ENCODE data around the gene RYR2.

RYR2 gene

GRCh38 chr1:237851210-237851845, 809.3 kb downstream of the RYR2 start:
- no peak overlapping the region for H3K4me3 ChIP-seq (ENCODE audit: low read depth, low read length)
- TF ChIP-seq CTCF (IDR thresholded peaks at IDR 0.05; ENCODE audit: low read depth, low read length): peak; percentile 80
- in situ Hi-C loops (cut with HindIII; ENCODE audit: low sequenced_read_pairs): no loop called here
- DNase-seq (ENCODE audit: low read depth, low spot score): peak; percentile 61

DNA sequence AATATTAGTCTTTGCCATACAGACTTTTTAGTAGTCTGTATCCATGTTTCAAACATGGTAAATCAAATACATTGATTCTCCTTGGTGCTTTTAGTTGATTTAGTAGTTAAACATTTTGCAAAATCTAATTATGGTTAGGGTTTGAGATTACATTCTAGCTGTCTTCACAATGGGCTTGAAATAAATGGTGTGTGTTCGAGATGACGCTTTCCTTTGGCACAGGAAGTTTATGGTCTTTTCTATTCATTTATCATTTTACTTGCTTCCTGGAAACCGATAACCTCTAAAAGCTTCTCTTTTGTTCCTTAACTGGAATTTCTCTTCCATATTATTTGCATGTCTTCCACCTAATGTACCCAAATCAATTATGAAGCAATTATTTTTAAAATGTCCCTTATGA, 810.4 kb downstream of the RYR2 start:
- no peak overlapping the region for H3K4me3 ChIP-seq (ENCODE audit: low read depth, low read length)
- no peak for DNase-seq (ENCODE audit: low read depth, low spot score)
- no peak for TF ChIP-seq CTCF (IDR thresholded peaks at IDR 0.05; ENCODE audit: low read depth, low read length)
- in situ Hi-C loops (cut with HindIII; ENCODE audit: low sequenced_read_pairs): no loop called here

DNA sequence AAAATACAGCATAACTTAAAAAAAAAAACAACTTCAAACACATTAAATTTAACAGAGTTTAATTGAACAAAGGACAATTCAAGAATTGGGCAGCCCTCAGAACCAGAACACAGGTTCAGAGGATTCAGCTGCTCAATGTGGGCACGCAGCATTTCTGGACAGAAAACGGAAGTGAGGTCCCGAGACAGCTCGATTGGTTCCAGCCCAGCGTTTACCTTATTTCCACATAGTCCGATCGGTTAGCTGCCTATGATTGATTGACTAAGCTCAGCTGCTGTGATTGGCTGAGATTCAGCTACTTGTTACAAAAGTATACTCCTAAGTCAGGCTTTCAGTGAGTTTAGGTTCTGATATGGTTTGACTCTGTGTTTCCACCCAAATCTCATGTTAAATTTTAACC, 815.5 kb downstream of the RYR2 start:
- no peak overlapping the region for H3K4me3 ChIP-seq (ENCODE audit: low read depth, low read length)
- in situ Hi-C loops (cut with HindIII; ENCODE audit: low sequenced_read_pairs): no loop called here
- TF ChIP-seq CTCF (IDR thresholded peaks at IDR 0.05; ENCODE audit: low read depth, low read length): no peak
- DNase-seq (ENCODE audit: low read depth, low spot score): no peak

GRCh38 chr1:237858992-237859391, 817.0 kb downstream of the RYR2 start:
- H3K4me3 ChIP-seq (ENCODE audit: low read depth, low read length): no peak overlapping the region
- DNase-seq (ENCODE audit: low read depth, low spot score): no peak
- in situ Hi-C loops (cut with HindIII; ENCODE audit: low sequenced_read_pairs): no loop called here
- TF ChIP-seq CTCF (IDR thresholded peaks at IDR 0.05; ENCODE audit: low read depth, low read length): no peak

DNA sequence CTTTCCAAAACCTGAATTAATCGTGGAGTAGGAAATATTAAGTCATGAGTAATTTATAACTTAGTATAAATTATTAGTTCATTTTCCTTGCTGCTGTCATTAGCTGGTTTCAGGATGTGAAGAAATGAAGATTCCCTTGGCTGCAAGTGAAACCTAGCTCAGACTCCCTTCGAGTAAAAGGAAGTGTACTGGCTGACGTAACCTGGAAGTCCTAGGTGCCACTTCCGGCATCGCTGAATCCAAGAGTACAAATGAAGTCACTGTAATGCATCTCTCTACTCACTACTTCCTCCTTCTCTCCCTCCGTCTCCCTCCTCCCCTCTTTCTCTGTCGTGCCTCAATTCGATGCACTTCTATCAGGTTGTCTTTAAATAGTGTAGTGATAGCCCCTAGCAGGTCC, 820.0 kb downstream of the RYR2 start:
- no peak for DNase-seq (ENCODE audit: low read depth, low spot score)
- in situ Hi-C loops (cut with HindIII; ENCODE audit: low sequenced_read_pairs): no loop called here
- TF ChIP-seq CTCF (IDR thresholded peaks at IDR 0.05; ENCODE audit: low read depth, low read length): no peak
- no peak overlapping the region for H3K4me3 ChIP-seq (ENCODE audit: low read depth, low read length)

DNA sequence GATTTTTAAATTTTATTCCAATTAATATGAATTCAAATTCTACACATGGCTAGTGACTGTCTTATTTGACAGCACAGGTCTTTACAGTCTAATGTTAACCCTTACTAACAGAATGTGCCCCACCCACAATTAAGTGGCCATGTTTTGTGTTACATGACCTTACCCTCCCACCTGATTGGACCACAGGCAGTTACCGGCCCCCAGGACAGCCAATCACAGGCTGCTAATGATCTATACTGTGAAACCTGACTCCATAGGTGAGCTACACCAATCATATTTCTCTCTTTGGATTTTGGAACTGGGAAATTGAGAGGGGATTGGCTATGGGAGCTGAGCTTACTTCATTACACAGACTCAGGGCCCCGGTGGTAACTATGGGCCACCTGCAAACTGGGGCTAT, 821.2 kb downstream of the RYR2 start:
- H3K4me3 ChIP-seq (ENCODE audit: low read depth, low read length): no peak overlapping the region
- TF ChIP-seq CTCF (IDR thresholded peaks at IDR 0.05; ENCODE audit: low read depth, low read length): no peak
- in situ Hi-C loops (cut with HindIII; ENCODE audit: low sequenced_read_pairs): no loop called here
- DNase-seq (ENCODE audit: low read depth, low spot score): no peak

Measured in astrocyte of the spinal cord (primary cell).